Measurements from ENCODE around the gene PPP1R7. TPM values are rescaled to one million over a fixed set of nuclear protein-coding genes. Genes with fewer than 3 reads are reported as not detected.
A peak's percentile ranks its signal among the peaks of the same experiment; 100 is the strongest.

Gene PPP1R7
- total RNA-seq, 2 experiments from 2014 or later: 36.4 to 38.2 TPM

- Mint-ChIP-seq H3K4me1 (ENCODE audit: low read depth) (peaks cover 22% of the 10 kb centered on the region), H3K4me3 (no peak overlapping the region), H3K9me3 (peaks cover 2% of the 10 kb centered on the region), H3K36me3 (ENCODE audit: low read depth) (peaks cover 43% of the 10 kb centered on the region), H3K27me3 (no peaks in the 10 kb centered on the region), H3K27ac (no peak overlapping the region)
- ATAC-seq (ENCODE audit: poor library complexity): no peak
- Histone ChIP-seq H3K27ac (ENCODE audit: low read depth in 1 of 2, low read length in 2 of 2) (no peak overlapping the region), H3K4me1 (ENCODE audit: insufficient read depth, low read length) (peaks cover 32% of the 10 kb centered on the region), H3K4me3 (ENCODE audit: low read length) (no peak overlapping the region), H3K36me3 (ENCODE audit: insufficient read depth, low read length) (peaks cover 25% of the 10 kb centered on the region), H3K27me3 (ENCODE audit: control insufficient read depth in 1 of 2, insufficient read depth in 2 of 2, low read length in 2 of 2) (no peaks in the 10 kb centered on the region), H3K9me3 (ENCODE audit: control insufficient read depth in 1 of 2, insufficient read depth in 1 of 2, low read length in 2 of 2) (no peaks in the 10 kb centered on the region)
- DNase-seq: no peak
- POLR2A ChIA-PET: interaction anchor here (1.3 kb wide), 1 partner anchor 20 kb away, joined by 8 read pairs; the partner anchor contains the start of gene MTERF4
- CTCF ChIA-PET: no interaction called here
- intact Hi-C loops (cut with DNase I, micrococcal nuclease): no loop called here
- no peak for TF ChIP-seq CTCF (IDR thresholded peaks at IDR 0.05)
These were observed 27.8 kb upstream of the PPP1R7 start for GRCh38 chr2:241122376-241123002.

GRCh38 chr2:241123816-241124536 is 26.3 kb upstream of the PPP1R7 start:
- H3K27me3 ChIP-seq (ENCODE audit: control insufficient read depth in 1 of 2, insufficient read depth in 2 of 2, low read length in 2 of 2): no peaks in the 10 kb centered on the region
- no peaks in the 10 kb centered on the region for H3K9me3 ChIP-seq (ENCODE audit: control insufficient read depth in 1 of 2, insufficient read depth in 1 of 2, low read length in 2 of 2)
- ChIA-PET CTCF (no interaction called here), POLR2A (interaction anchor here (0.7 to 2.0 kb wide), 5 partner anchors 12 to 31 kb away, joined by 3 to 9 read pairs (median 7); partner anchors contain the start of gene PASK)
- peaks cover 47% of the 10 kb centered on the region for H3K4me1 ChIP-seq (ENCODE audit: insufficient read depth, low read length)
- Mint-ChIP-seq H3K4me3 (peak overlapping the region; percentile 30), H3K27ac (peak overlapping the region; percentile 79), H3K36me3 (ENCODE audit: low read depth) (peaks cover 30% of the 10 kb centered on the region), H3K4me1 (ENCODE audit: low read depth) (peaks cover 23% of the 10 kb centered on the region), H3K27me3 (no peaks in the 10 kb centered on the region), H3K9me3 (peaks cover 2% of the 10 kb centered on the region)
- peak overlapping the region; percentile 2 for H3K4me3 ChIP-seq (ENCODE audit: low read length)
- intact Hi-C loops (cut with DNase I, micrococcal nuclease): no loop called here
- peaks cover 20% of the 10 kb centered on the region for H3K36me3 ChIP-seq (ENCODE audit: insufficient read depth, low read length)
- no peak for TF ChIP-seq CTCF (IDR thresholded peaks at IDR 0.05)
- peak overlapping the region in 1 of 2 donors; percentile 55 for H3K27ac ChIP-seq (ENCODE audit: low read depth in 1 of 2, low read length in 2 of 2)
- ATAC-seq (ENCODE audit: poor library complexity) (peak; percentile 95), DNase-seq (peak in 12 of 14 experiments; percentile 32 to 76 (median 53))

- H3K27me3 ChIP-seq (ENCODE audit: control insufficient read depth in 1 of 2, insufficient read depth in 2 of 2, low read length in 2 of 2): no peaks in the 10 kb centered on the region
- peaks cover 51% of the 10 kb centered on the region for H3K4me1 ChIP-seq (ENCODE audit: insufficient read depth, low read length)
- TF ChIP-seq CTCF (IDR thresholded peaks at IDR 0.05): no peak
- H3K4me1 Mint-ChIP-seq (ENCODE audit: low read depth): peaks cover 23% of the 10 kb centered on the region
- H3K4me3 Mint-ChIP-seq: no peak overlapping the region
- H3K36me3 Mint-ChIP-seq (ENCODE audit: low read depth): peaks cover 23% of the 10 kb centered on the region
- no peaks in the 10 kb centered on the region for H3K9me3 ChIP-seq (ENCODE audit: control insufficient read depth in 1 of 2, insufficient read depth in 1 of 2, low read length in 2 of 2)
- ChIA-PET POLR2A (interaction anchor here (1.2 kb wide), 1 partner anchor 23 kb away, joined by 3 read pairs; the partner anchor contains the start of gene MTERF4), CTCF (no interaction called here)
- ATAC-seq (ENCODE audit: poor library complexity) (no peak), DNase-seq (no peak)
- no peak overlapping the region for H3K27ac Mint-ChIP-seq
- peaks cover 19% of the 10 kb centered on the region for H3K36me3 ChIP-seq (ENCODE audit: insufficient read depth, low read length)
- H3K27ac ChIP-seq (ENCODE audit: low read depth in 1 of 2, low read length in 2 of 2): no peak overlapping the region
- H3K27me3 Mint-ChIP-seq: no peaks in the 10 kb centered on the region
- intact Hi-C loops (cut with DNase I, micrococcal nuclease): no loop called here
- no peak overlapping the region for H3K4me3 ChIP-seq (ENCODE audit: low read length)
- H3K9me3 Mint-ChIP-seq: peaks cover 2% of the 10 kb centered on the region
These were observed 24.6 kb upstream of the PPP1R7 start for GRCh38 chr2:241125626-241126025.

Measured in CD4-positive, alpha-beta T cell (primary cell).